Measurements from ENCODE around the gene ARIH2. TPM values are rescaled to one million over a fixed set of nuclear protein-coding genes. Genes with fewer than 3 reads are reported as not detected.

The ARIH2 gene
- total RNA-seq, 5 donors from 2014 or later (not counting 1 experiment from before 2014, with no cell fraction given), result 136 to 163 (median 153) TPM

GRCh38 chr3:48945891-48946549 lies 27.4 kb downstream of the ARIH2 start:
- CTCF ChIA-PET, result no interaction called here
- POLR2A ChIA-PET, result interaction anchor here in 1 of 2 donors (1.0 kb wide), 1 partner anchor 27 kb away, joined by 3 read pairs; no protein-coding TSS in a partner anchor
- no peaks in the 10 kb centered on the region for H3K27me3 Mint-ChIP-seq
- H3K27ac Mint-ChIP-seq, result peak overlapping the region; percentile 64 to 72
- no peaks in the 10 kb centered on the region for H3K27me3 ChIP-seq (replicated peaks in 1 of 2; ENCODE audit: control insufficient read depth in 2 of 2, extremely low read depth in 1 of 2, insufficient read depth in 2 of 2, low read length in 1 of 2)
- H3K9me3 ChIP-seq, result no peaks in the 10 kb centered on the region
- H3K4me3 ChIP-seq (ENCODE audit: control insufficient read depth in 1 of 2, extremely low read depth in 1 of 2, low read length in 1 of 2), result no peak overlapping the region
- H3K9me3 Mint-ChIP-seq, result no peaks in the 10 kb centered on the region
- H3K27ac ChIP-seq (ENCODE audit: low read length), result no peak overlapping the region
- no CpG with 5 or more reads among the region's 4 CpGs for WGBS (ENCODE audit: insufficient coverage)
- DNase-seq (no peak), ATAC-seq (replicated peaks in 1 of 4) (no peak)
- no peak overlapping the region for H3K4me3 Mint-ChIP-seq
- H3K4me1 ChIP-seq (ENCODE audit: control insufficient read depth in 1 of 2, extremely low read depth in 1 of 2, insufficient read depth in 2 of 2, low read length in 2 of 2), result peaks cover 0 to 3% of the 10 kb centered on the region in 2 experiments
- H3K36me3 Mint-ChIP-seq, result peaks cover 14% of the 10 kb centered on the region
- H3K4me1 Mint-ChIP-seq, result peaks cover 34 to 43% (median 41%) of the 10 kb centered on the region in 3 donors
- peaks cover 0 to 11% of the 10 kb centered on the region in 2 donors for H3K36me3 ChIP-seq (ENCODE audit: control insufficient read depth in 2 of 2, extremely low read depth in 1 of 2, insufficient read depth in 1 of 2, low read length in 1 of 2)

GRCh38 chr3:48949376-48949717 lies 30.7 kb downstream of the ARIH2 start:
- WGBS (ENCODE audit: insufficient coverage), result no CpG with 5 or more reads among the region's 2 CpGs
- peaks cover 0 to 3% of the 10 kb centered on the region in 2 experiments for H3K4me1 ChIP-seq (ENCODE audit: control insufficient read depth in 1 of 2, extremely low read depth in 1 of 2, insufficient read depth in 2 of 2, low read length in 2 of 2)
- CTCF ChIA-PET, result no interaction called here
- no peak overlapping the region for H3K27ac Mint-ChIP-seq
- H3K27me3 ChIP-seq (replicated peaks in 1 of 2; ENCODE audit: control insufficient read depth in 2 of 2, extremely low read depth in 1 of 2, insufficient read depth in 2 of 2, low read length in 1 of 2), result no peaks in the 10 kb centered on the region
- H3K9me3 Mint-ChIP-seq, result no peaks in the 10 kb centered on the region
- H3K36me3 ChIP-seq (ENCODE audit: control insufficient read depth in 2 of 2, extremely low read depth in 1 of 2, insufficient read depth in 1 of 2, low read length in 1 of 2), result peaks cover 0 to 14% of the 10 kb centered on the region in 2 donors
- H3K9me3 ChIP-seq, result no peaks in the 10 kb centered on the region
- no peak overlapping the region for H3K4me3 ChIP-seq (ENCODE audit: control insufficient read depth in 1 of 2, extremely low read depth in 1 of 2, low read length in 1 of 2)
- ATAC-seq (replicated peaks in 1 of 4) (no peak), DNase-seq (no peak)
- POLR2A ChIA-PET, result interaction anchor here in 1 of 2 donors (0.6 kb wide), 1 partner anchor 620 kb away, joined by 3 read pairs; no protein-coding TSS in a partner anchor
- no peak overlapping the region for H3K27ac ChIP-seq (ENCODE audit: low read length)
- no peak overlapping the region for H3K4me3 Mint-ChIP-seq
- H3K27me3 Mint-ChIP-seq, result no peaks in the 10 kb centered on the region
- peaks cover 31 to 43% (median 38%) of the 10 kb centered on the region in 3 donors for H3K4me1 Mint-ChIP-seq
- H3K36me3 Mint-ChIP-seq, result peaks cover 11% of the 10 kb centered on the region

GRCh38 chr3:48950051-48950450 lies 31.4 kb downstream of the ARIH2 start:
- peaks cover 24 to 36% (median 31%) of the 10 kb centered on the region in 3 donors for H3K4me1 Mint-ChIP-seq
- no peak overlapping the region for H3K27ac ChIP-seq (ENCODE audit: low read length)
- no peak overlapping the region for H3K4me3 ChIP-seq (ENCODE audit: control insufficient read depth in 1 of 2, extremely low read depth in 1 of 2, low read length in 1 of 2)
- peaks cover 11% of the 10 kb centered on the region for H3K36me3 Mint-ChIP-seq
- no peak overlapping the region for H3K4me3 Mint-ChIP-seq
- no peaks in the 10 kb centered on the region for H3K9me3 ChIP-seq
- no peaks in the 10 kb centered on the region for H3K27me3 Mint-ChIP-seq
- POLR2A ChIA-PET, result interaction anchor here in 1 of 2 donors (0.5 kb wide), 1 partner anchor 111 kb away, joined by 3 read pairs; no protein-coding TSS in a partner anchor
- no peaks in the 10 kb centered on the region for H3K9me3 Mint-ChIP-seq
- CTCF ChIA-PET, result interaction anchor here in 1 of 2 donors (0.6 to 0.7 kb wide), 2 partner anchors 8 to 213 kb away, joined by 3 to 4 read pairs; no protein-coding TSS in a partner anchor
- DNase-seq, result no peak
- no peak for ATAC-seq (replicated peaks in 1 of 4)
- peak overlapping the region in 1 of 2 donors; percentile 7 for H3K27ac Mint-ChIP-seq
- whole genome bisulfite sequencing (ENCODE audit: insufficient coverage), result no CpG with 5 or more reads among the region's 1 CpG
- H3K36me3 ChIP-seq (ENCODE audit: control insufficient read depth in 2 of 2, extremely low read depth in 1 of 2, insufficient read depth in 1 of 2, low read length in 1 of 2), result peaks cover 0 to 18% of the 10 kb centered on the region in 2 donors
- no peaks in the 10 kb centered on the region for H3K4me1 ChIP-seq (ENCODE audit: control insufficient read depth in 1 of 2, extremely low read depth in 1 of 2, insufficient read depth in 2 of 2, low read length in 2 of 2)
- H3K27me3 ChIP-seq (replicated peaks in 1 of 2; ENCODE audit: control insufficient read depth in 2 of 2, extremely low read depth in 1 of 2, insufficient read depth in 2 of 2, low read length in 1 of 2), result no peaks in the 10 kb centered on the region

GRCh38 chr3:48951764-48952163 lies 33.1 kb downstream of the ARIH2 start:
- Mint-ChIP-seq H3K27me3 (no peaks in the 10 kb centered on the region), H3K27ac (no peak overlapping the region), H3K4me3 (no peak overlapping the region), H3K4me1 (peaks cover 18 to 23% (median 23%) of the 10 kb centered on the region in 3 donors), H3K36me3 (peaks cover 16% of the 10 kb centered on the region), H3K9me3 (no peaks in the 10 kb centered on the region)
- WGBS (ENCODE audit: insufficient coverage), result no CpG with 5 or more reads among the region's 4 CpGs
- H3K27ac ChIP-seq (ENCODE audit: low read length), result no peak overlapping the region
- H3K9me3 ChIP-seq, result no peaks in the 10 kb centered on the region
- no peaks in the 10 kb centered on the region for H3K27me3 ChIP-seq (replicated peaks in 1 of 2; ENCODE audit: control insufficient read depth in 2 of 2, extremely low read depth in 1 of 2, insufficient read depth in 2 of 2, low read length in 1 of 2)
- CTCF ChIA-PET, result interaction anchor here (0.6 to 1.0 kb wide), 3 partner anchors 21 to 215 kb away, joined by 3 read pairs; no protein-coding TSS in a partner anchor
- ATAC-seq (replicated peaks in 1 of 4) (no peak), DNase-seq (no peak)
- peaks cover 0 to 12% of the 10 kb centered on the region in 2 donors for H3K36me3 ChIP-seq (ENCODE audit: control insufficient read depth in 2 of 2, extremely low read depth in 1 of 2, insufficient read depth in 1 of 2, low read length in 1 of 2)
- H3K4me3 ChIP-seq (ENCODE audit: control insufficient read depth in 1 of 2, extremely low read depth in 1 of 2, low read length in 1 of 2), result no peak overlapping the region
- POLR2A ChIA-PET, result no interaction called here
- H3K4me1 ChIP-seq (ENCODE audit: control insufficient read depth in 1 of 2, extremely low read depth in 1 of 2, insufficient read depth in 2 of 2, low read length in 2 of 2), result no peaks in the 10 kb centered on the region

- H3K4me1 ChIP-seq (ENCODE audit: control insufficient read depth in 1 of 2, extremely low read depth in 1 of 2, insufficient read depth in 2 of 2, low read length in 2 of 2), result no peaks in the 10 kb centered on the region
- ATAC-seq (replicated peaks in 1 of 4) (peak; percentile 69 to 79 (median 75)), DNase-seq (peak in 34 of 35 experiments; percentile 10 to 72 (median 42))
- WGBS (ENCODE audit: insufficient coverage), result 100% methylated on average over 1 of the region's 8 CpGs
- no peaks in the 10 kb centered on the region for H3K9me3 ChIP-seq
- H3K27ac ChIP-seq (ENCODE audit: low read length), result no peak overlapping the region
- no peak overlapping the region for H3K4me3 ChIP-seq (ENCODE audit: control insufficient read depth in 1 of 2, extremely low read depth in 1 of 2, low read length in 1 of 2)
- Mint-ChIP-seq H3K4me1 (peaks cover 21 to 24% (median 23%) of the 10 kb centered on the region in 3 donors), H3K27me3 (no peaks in the 10 kb centered on the region), H3K27ac (peak overlapping the region in 1 of 2 donors; percentile 23), H3K36me3 (peaks cover 17% of the 10 kb centered on the region), H3K9me3 (no peaks in the 10 kb centered on the region), H3K4me3 (no peak overlapping the region)
- H3K36me3 ChIP-seq (ENCODE audit: control insufficient read depth in 2 of 2, extremely low read depth in 1 of 2, insufficient read depth in 1 of 2, low read length in 1 of 2), result peaks cover 5 to 16% of the 10 kb centered on the region in 2 donors
- no peaks in the 10 kb centered on the region for H3K27me3 ChIP-seq (replicated peaks in 1 of 2; ENCODE audit: control insufficient read depth in 2 of 2, extremely low read depth in 1 of 2, insufficient read depth in 2 of 2, low read length in 1 of 2)
- POLR2A ChIA-PET, result no interaction called here
- CTCF ChIA-PET, result interaction anchor here in 1 of 2 donors (1.0 kb wide), 2 partner anchors 215 to 237 kb away, joined by 3 to 4 read pairs; no protein-coding TSS in a partner anchor
Observed at GRCh38 chr3:48952510-48953118, 34.0 kb downstream of the ARIH2 start.

- ATAC-seq (replicated peaks in 1 of 4), result no peak
- no peaks in the 10 kb centered on the region for H3K27me3 Mint-ChIP-seq
- H3K4me3 Mint-ChIP-seq, result no peak overlapping the region
- peaks cover 31% of the 10 kb centered on the region for H3K36me3 Mint-ChIP-seq
- peaks cover 5 to 30% of the 10 kb centered on the region in 2 donors for H3K36me3 ChIP-seq (ENCODE audit: control insufficient read depth in 2 of 2, extremely low read depth in 1 of 2, insufficient read depth in 1 of 2, low read length in 1 of 2)
- H3K4me1 Mint-ChIP-seq, result peaks cover 6 to 12% (median 10%) of the 10 kb centered on the region in 3 donors
- H3K4me1 ChIP-seq (ENCODE audit: control insufficient read depth in 1 of 2, extremely low read depth in 1 of 2, insufficient read depth in 2 of 2, low read length in 2 of 2), result no peaks in the 10 kb centered on the region
- POLR2A ChIA-PET, result interaction anchor here in 1 of 2 donors (0.5 kb wide), 1 partner anchor 201 kb away, joined by 3 read pairs; no protein-coding TSS in a partner anchor
- H3K9me3 Mint-ChIP-seq, result no peaks in the 10 kb centered on the region
- H3K9me3 ChIP-seq, result no peaks in the 10 kb centered on the region
- 100% methylated on average over 1 of the region's 2 CpGs for WGBS (ENCODE audit: insufficient coverage)
- no peak overlapping the region for H3K27ac Mint-ChIP-seq
- CTCF ChIA-PET, result interaction anchor here in 1 of 2 donors (1.0 kb wide), 1 partner anchor 31 kb away, joined by 3 read pairs; no protein-coding TSS in a partner anchor
- no peak overlapping the region for H3K27ac ChIP-seq (ENCODE audit: low read length)
- no peak overlapping the region for H3K4me3 ChIP-seq (ENCODE audit: control insufficient read depth in 1 of 2, extremely low read depth in 1 of 2, low read length in 1 of 2)
- no peaks in the 10 kb centered on the region for H3K27me3 ChIP-seq (replicated peaks in 1 of 2; ENCODE audit: control insufficient read depth in 2 of 2, extremely low read depth in 1 of 2, insufficient read depth in 2 of 2, low read length in 1 of 2)
- no peak for DNase-seq
Observed at GRCh38 chr3:48957006-48957705, 38.5 kb downstream of the ARIH2 start.

All from T-cell (primary cell).